ENCODE data around the gene BRD7. TPM values are rescaled to one million over a fixed set of nuclear protein-coding genes. Genes with fewer than 3 reads are reported as not detected.

BRD7 gene
- total and polyA plus RNA-seq, 10 of the 15 experiments (the other 5 are each of a cell fraction or from before 2014, with no cell fraction given), result 16.9 to 74.7 (median 52.0) TPM

GRCh38 chr16:50282010-50282538 is 86.7 kb downstream of the BRD7 start (continued):
- TF ChIP-seq PAX5 (IDR thresholded peaks at IDR 0.05; ENCODE audit: borderline replicate concordance, low read depth, low read length), result peak; percentile 92; the same call in 1 of the 2 replicates
- TF ChIP-seq MTA2 (IDR thresholded peaks at IDR 0.05; ENCODE audit: low read depth), result peak; percentile 92
- TF ChIP-seq SMAD1 (IDR thresholded peaks at IDR 0.05; ENCODE audit: low read depth, partially characterized antibody), result no peak
- no peak for TF ChIP-seq BRCA1 (IDR thresholded peaks at IDR 0.05; ENCODE audit: low read depth, low read length)
- peak; percentile 92 for TF ChIP-seq IRF4 (IDR thresholded peaks at IDR 0.05; ENCODE audit: low read depth, low read length)
- no peak for TF ChIP-seq PAX8 (IDR thresholded peaks at IDR 0.05)
- TF ChIP-seq EP300 (IDR thresholded peaks at IDR 0.05; ENCODE audit: borderline replicate concordance in 1 of 2, control insufficient read depth in 1 of 2, low read depth in 2 of 2, low read length in 2 of 2), result peak; percentile 86 to 94
- no peak for TF ChIP-seq POLR2AphosphoS2 (IDR thresholded peaks at IDR 0.05; ENCODE audit: low read depth, low read length)
- TF ChIP-seq SREBF1 (IDR thresholded peaks at IDR 0.05; ENCODE audit: low read length), result no peak
- TF ChIP-seq RELA (IDR thresholded peaks at IDR 0.05; ENCODE audit: borderline replicate concordance, partially characterized antibody), result peak; percentile 39
- peak; percentile 97; the same call in 1 of the 2 replicates for TF ChIP-seq MTA3 (IDR thresholded peaks at IDR 0.05; ENCODE audit: borderline replicate concordance, low read length)
- TF ChIP-seq, protein P1, sequence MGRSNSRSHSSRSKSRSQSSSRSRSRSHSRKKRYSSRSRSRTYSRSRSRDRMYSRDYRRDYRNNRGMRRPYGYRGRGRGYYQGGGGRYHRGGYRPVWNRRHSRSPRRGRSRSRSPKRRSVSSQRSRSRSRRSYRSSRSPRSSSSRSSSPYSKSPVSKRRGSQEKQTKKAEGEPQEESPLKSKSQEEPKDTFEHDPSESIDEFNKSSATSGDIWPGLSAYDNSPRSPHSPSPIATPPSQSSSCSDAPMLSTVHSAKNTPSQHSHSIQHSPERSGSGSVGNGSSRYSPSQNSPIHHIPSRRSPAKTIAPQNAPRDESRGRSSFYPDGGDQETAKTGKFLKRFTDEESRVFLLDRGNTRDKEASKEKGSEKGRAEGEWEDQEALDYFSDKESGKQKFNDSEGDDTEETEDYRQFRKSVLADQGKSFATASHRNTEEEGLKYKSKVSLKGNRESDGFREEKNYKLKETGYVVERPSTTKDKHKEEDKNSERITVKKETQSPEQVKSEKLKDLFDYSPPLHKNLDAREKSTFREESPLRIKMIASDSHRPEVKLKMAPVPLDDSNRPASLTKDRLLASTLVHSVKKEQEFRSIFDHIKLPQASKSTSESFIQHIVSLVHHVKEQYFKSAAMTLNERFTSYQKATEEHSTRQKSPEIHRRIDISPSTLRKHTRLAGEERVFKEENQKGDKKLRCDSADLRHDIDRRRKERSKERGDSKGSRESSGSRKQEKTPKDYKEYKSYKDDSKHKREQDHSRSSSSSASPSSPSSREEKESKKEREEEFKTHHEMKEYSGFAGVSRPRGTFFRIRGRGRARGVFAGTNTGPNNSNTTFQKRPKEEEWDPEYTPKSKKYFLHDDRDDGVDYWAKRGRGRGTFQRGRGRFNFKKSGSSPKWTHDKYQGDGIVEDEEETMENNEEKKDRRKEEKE (IDR thresholded peaks at IDR 0.05), result no peak
- TF ChIP-seq RAD51 (IDR thresholded peaks at IDR 0.05), result peak; percentile 41; the same call in 1 of the 2 replicates
- TF ChIP-seq ELK1 (IDR thresholded peaks at IDR 0.05; ENCODE audit: low read depth, low read length), result no peak
- TF ChIP-seq NFIC (IDR thresholded peaks at IDR 0.05; ENCODE audit: low read depth, low read length), result peak; percentile 90
- TF ChIP-seq CREB1 (IDR thresholded peaks at IDR 0.05; ENCODE audit: low read depth), result no peak; the same call in 1 of the 2 replicates
- TF ChIP-seq ZNF207 (IDR thresholded peaks at IDR 0.05; ENCODE audit: borderline replicate concordance), result peak; percentile 69
- no peak for TF ChIP-seq IRF3 (IDR thresholded peaks at IDR 0.05)
- TF ChIP-seq BHLHE40 (IDR thresholded peaks at IDR 0.05; ENCODE audit: borderline replicate concordance in 1 of 2, low read depth in 2 of 2, low read length in 1 of 2), result peak; percentile 72 to 80; a peak in 3 of 4 replicates
- TF ChIP-seq EED (IDR thresholded peaks at IDR 0.05; ENCODE audit: low read depth), result peak; percentile 100
- no peak for TF ChIP-seq SUZ12 (IDR thresholded peaks at IDR 0.05; ENCODE audit: unreplicated experiment)
- peak in 1 of 2 experiments; percentile 75; a peak in 2 of 3 replicates for TF ChIP-seq EGR1 (IDR thresholded peaks at IDR 0.05; ENCODE audit: borderline replicate concordance in 1 of 2, low read depth in 2 of 2, low read length in 2 of 2)
- TF ChIP-seq, protein P2, sequence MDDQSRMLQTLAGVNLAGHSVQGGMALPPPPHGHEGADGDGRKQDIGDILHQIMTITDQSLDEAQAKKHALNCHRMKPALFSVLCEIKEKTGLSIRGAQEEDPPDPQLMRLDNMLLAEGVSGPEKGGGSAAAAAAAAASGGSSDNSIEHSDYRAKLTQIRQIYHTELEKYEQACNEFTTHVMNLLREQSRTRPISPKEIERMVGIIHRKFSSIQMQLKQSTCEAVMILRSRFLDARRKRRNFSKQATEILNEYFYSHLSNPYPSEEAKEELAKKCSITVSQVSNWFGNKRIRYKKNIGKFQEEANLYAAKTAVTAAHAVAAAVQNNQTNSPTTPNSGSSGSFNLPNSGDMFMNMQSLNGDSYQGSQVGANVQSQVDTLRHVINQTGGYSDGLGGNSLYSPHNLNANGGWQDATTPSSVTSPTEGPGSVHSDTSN (IDR thresholded peaks at IDR 0.05; ENCODE audit: insufficient replicate concordance, low read depth, low read length), result peak; percentile 34
- TF ChIP-seq, protein P3, sequence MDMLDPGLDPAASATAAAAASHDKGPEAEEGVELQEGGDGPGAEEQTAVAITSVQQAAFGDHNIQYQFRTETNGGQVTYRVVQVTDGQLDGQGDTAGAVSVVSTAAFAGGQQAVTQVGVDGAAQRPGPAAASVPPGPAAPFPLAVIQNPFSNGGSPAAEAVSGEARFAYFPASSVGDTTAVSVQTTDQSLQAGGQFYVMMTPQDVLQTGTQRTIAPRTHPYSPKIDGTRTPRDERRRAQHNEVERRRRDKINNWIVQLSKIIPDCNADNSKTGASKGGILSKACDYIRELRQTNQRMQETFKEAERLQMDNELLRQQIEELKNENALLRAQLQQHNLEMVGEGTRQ (IDR thresholded peaks at IDR 0.05; ENCODE audit: borderline replicate concordance, low read depth, low read length), result no peak

Data from GM12878 (cell line).